GM21619 (cell line): ENCODE data around the gene TAS2R13.

Source experiments
- ATAC-seq: cut with Tn5 transposase; IDR thresholded peaks from one replicate; pipeline ENCODE4 v1.9.1; 2021; ENCODE audit not compliant: unreplicated experiment

TAS2R13 gene

DNA sequence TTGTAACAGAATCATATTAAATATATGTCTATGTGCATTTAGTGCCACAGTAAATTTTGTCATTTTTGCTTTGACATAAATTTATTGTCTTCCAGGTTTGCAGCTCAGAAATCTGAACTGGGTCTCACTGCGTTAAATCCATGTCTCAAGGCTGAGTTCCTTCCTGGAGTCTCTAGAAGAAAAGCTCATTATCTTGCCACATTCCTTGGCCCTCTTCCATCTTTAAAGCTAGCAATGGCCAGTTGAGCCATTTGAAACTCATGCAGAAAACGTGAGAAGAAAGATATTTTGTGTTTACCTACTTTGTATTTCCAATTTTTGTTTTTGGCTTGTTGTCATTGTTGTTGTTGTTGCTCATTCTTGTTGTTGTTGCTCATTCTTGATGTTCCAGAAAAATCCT lies 36.0 kb downstream of the TAS2R13 start:
- no peak for ATAC-seq

DNA sequence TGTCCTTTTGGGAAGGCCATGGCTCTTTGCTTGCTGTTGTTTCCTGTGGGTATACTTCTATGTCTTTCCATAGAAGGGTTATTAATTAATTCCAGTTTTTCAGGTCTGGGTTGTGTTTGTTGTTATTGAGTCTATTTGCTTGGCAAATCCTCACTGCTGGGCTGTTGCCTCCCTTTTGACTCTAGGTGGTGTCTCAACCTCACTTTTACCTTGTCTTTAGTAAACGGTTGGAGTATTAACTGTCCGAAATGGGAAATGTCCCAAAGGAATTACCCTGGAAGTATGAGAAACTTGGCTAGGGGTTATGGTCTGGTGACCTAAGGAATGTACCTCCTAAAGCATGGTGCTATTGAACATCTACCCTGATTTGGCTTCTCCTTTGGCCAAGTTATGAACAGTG lies 42.0 kb downstream of the TAS2R13 start:
- ATAC-seq = no peak

DNA sequence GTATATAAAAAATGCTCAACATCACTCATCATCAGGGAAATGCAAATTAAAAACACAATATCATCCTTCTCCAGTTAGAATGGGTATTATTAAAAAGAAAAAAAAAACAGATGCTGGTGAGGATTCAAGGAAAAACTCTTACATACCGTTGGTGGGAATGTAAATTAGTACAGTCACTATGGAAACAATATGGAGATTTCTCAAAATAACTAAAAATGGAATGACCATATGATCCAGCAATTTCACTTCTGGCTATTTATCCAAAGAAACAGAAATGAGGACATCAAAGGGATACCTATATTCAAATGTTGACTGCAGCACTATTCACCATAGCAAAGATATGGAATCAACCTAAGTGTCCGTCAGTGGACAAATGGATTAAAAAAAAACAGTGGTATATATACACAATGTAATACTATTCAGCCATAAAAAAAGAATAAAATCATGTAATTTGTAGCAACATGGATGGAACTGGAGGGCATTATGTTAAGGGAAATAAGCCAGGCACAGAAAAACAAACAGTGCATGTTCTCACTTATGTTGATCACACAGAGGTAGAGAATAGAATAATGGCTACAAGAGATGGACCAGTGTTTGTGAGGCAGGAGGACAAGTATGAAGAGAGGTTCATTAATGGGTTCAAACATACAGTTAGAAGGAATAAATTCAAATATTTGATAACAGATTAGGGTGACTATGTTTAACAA lies 45.7 kb downstream of the TAS2R13 start:
- ATAC-seq = no peak

DNA sequence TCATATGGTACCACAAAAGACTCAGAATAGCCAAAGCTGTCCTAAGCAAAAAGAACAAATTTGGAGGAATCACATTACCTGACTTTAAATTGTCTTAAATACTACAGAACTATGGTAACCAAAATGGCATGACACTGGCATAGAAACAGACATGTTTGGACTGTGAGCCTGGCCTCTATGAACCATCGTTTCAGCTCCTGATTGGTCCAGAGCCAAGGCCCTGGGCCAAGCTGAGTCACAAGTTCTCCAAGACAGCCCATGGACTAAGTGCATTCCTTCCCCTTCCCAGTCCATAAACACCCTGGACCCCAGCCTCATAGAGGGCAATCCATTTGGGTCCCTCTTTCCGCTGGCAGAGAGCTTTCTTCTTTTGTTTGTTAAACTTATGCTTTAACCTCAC lies 48.0 kb downstream of the TAS2R13 start:
- no peak for ATAC-seq
